PFSK-1 (cell line): ENCODE measurements around the gene NUP43.

Source experiments
- FOXP2 ChIP-seq: optimal IDR thresholded peaks from 2 replicates; pipeline ENCODE3; 2011; ENCODE audit warnings: borderline replicate concordance, control low read depth, inconsistent platforms; ENCODE audit not compliant: insufficient read depth; ENCODE audit errors: extremely low read length, extremely low read depth
- POLR2AphosphoS5 ChIP-seq: IDR thresholded peaks from 2 replicates; pipeline ENCODE4 v1.6.1; 2012; ENCODE audit warnings: low read depth, mild to moderate bottlenecking, control low read depth, low read length, moderate library complexity
- REST ChIP-seq, 2 experiments: IDR thresholded peaks; 2 replicates each; pipeline versions ENCODE4 v1.6.1 to v1.8.0; 2011 to 2012; ENCODE audit warnings: low read depth in 2 of 2, low read length in 2 of 2, control low read depth in 1 of 2, inconsistent platforms in 1 of 2, mild to moderate bottlenecking in 1 of 2, moderate library complexity in 1 of 2; ENCODE audit not compliant: insufficient read depth in 1 of 2
- SIN3A ChIP-seq: IDR thresholded peaks from 2 replicates; pipeline ENCODE4 v1.6.1; 2012; ENCODE audit warnings: mild to moderate bottlenecking, low read length, moderate library complexity, borderline replicate concordance; ENCODE audit not compliant: insufficient read depth
- TAF1 ChIP-seq: IDR thresholded peaks from 2 replicates; pipeline ENCODE4 v1.6.1; 2012; ENCODE audit warnings: low read length, control low read depth, borderline replicate concordance; ENCODE audit not compliant: insufficient read depth

NUP43 gene

GRCh38 chr6:149779644-149779963 is 33.3 kb upstream of the NUP43 start:
- no peak for TF ChIP-seq FOXP2
- no peak for TF ChIP-seq TAF1
- TF ChIP-seq SIN3A: no peak
- TF ChIP-seq REST (IDR thresholded peaks at IDR 0.05; ENCODE audit: insufficient read depth in 1 of 2, low read depth in 2 of 2, low read length in 2 of 2): no peak
- no peak for TF ChIP-seq POLR2AphosphoS5

GRCh38 chr6:149777624-149778023 is 31.3 kb upstream of the NUP43 start:
- TF ChIP-seq FOXP2 (no peak), REST (IDR thresholded peaks at IDR 0.05; ENCODE audit: insufficient read depth in 1 of 2, low read depth in 2 of 2, low read length in 2 of 2) (no peak), POLR2AphosphoS5 (no peak), SIN3A (no peak), TAF1 (no peak)

DNA sequence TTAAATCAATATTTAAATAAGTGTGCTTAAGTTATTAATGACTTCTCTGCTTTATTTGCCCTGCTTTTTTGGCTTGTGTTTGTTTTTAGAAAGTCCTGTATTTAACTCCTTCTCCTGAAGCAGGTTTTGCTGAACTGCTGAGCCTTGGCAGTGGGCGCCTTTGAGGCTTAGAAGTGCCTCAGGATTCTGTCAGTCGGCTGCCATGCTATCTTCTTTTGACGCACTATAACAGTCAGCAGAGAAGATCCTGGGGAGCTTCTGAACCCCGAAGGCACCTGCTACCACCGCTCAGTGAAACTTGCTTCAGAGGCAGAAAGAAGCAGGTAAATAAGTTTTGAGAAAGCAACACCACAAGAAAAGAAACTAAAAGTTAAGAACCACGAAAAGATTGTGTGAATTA is 25.6 kb upstream of the NUP43 start:
- TF ChIP-seq POLR2AphosphoS5 (no peak), REST (IDR thresholded peaks at IDR 0.05; ENCODE audit: insufficient read depth in 1 of 2, low read depth in 2 of 2, low read length in 2 of 2) (no peak), TAF1 (no peak)

DNA sequence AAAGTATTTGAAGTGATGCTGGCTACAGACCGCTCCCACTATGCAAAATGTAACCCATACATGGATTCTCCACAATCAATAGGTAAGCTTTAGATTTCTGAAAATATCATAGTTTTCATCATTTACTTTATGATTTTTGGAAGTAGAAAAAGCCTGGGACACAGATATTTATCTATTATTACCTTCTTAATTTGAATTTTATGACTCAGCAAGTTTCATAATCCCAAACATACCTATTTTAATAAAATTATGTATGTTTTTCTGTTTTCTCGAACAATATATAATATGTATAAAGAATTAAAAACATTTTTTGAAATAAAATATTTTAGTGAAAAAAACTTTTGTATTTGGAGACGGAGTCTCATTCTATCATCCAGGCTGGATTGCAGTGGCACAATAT is 24.9 kb upstream of the NUP43 start:
- TF ChIP-seq FOXP2 (no peak), REST (IDR thresholded peaks at IDR 0.05; ENCODE audit: insufficient read depth in 1 of 2, low read depth in 2 of 2, low read length in 2 of 2) (no peak), POLR2AphosphoS5 (no peak)

DNA sequence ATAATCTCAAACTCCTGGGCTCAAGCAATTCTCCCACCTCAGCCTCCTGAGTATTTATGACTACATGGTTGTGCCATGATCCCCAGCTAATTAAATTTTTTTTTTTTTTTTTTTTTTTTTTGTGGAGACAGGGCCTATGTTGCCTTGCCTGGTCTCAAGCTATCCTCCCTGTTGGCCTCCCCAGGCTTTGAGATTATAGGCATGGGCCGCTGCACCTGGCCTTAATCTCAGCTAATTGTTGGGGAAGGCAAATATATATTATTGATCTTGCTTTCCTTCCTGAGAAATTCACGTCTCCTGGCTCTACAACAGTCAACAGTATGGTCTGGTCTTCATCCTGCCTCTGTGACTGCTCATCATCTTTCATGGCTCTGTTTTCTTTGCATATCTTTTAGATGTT is 23.3 kb upstream of the NUP43 start:
- TF ChIP-seq SIN3A (no peak), POLR2AphosphoS5 (no peak), TAF1 (no peak), REST (IDR thresholded peaks at IDR 0.05; ENCODE audit: insufficient read depth in 1 of 2, low read depth in 2 of 2, low read length in 2 of 2) (no peak), FOXP2 (no peak)
